Heart left ventricle (tissue), 13 donors: ENCODE data around the gene CLCA2.

Experiments
- POLR2A ChIP-seq, 2 donors: fragments of 450-650 bp; IDR thresholded peaks; one replicate each; pipeline ENCODE4 v1.6.1; 2017; ENCODE audit warnings: antibody characterized with exemption in 2 of 2, mild to moderate bottlenecking in 2 of 2, moderate library complexity in 2 of 2
- TF ChIP-seq, protein P1 (sequence below), 12 donors: fragments of 200-600 bp; sonication (generic) in 4 of 12; IDR thresholded peaks; one replicate each; pipeline versions ENCODE4 v1.5.0 to v1.8.0; 2018 to 2022; ENCODE audit warnings: antibody characterized with exemption in 12 of 12, mild to moderate bottlenecking in 5 of 12
- donor health status: ischemic (EF 13 %, LVEDD 7.1; RV severe dilation, severe dysfunction).
- donor health status: DM: no; HTN: yes; CAD: no.
- donor health status: DM: no; HTN: no; CAD: no.
- donor health status: ischemic (EF 25% LVEDD 6.9; RV normal size, moderate dysfunction).
- donor health status: ischemic (EF 25% LVEDD 5.7; RV mildly dilated, moderate dysfunction).
- donor health status: ischemic (EF 35%, LVEDD 5.7; RV mildly dilated, moderate dysfunction).
- donor health status: nonischemic (EF 11% LVEDD 7.7; RV severe dilation, severe dysfunction).
- donor health status: DM: yes; HTN: yes; CAD: no.
- donor health status: PGD.
- donor health status: ischemic (EF 29% LVEDD 5.4; RV normal size, mild dysfunction).
- donor health status: nonischemic (EF 23%, LVEDD 6.1; RV moderate dilation, normal function).

DNA sequence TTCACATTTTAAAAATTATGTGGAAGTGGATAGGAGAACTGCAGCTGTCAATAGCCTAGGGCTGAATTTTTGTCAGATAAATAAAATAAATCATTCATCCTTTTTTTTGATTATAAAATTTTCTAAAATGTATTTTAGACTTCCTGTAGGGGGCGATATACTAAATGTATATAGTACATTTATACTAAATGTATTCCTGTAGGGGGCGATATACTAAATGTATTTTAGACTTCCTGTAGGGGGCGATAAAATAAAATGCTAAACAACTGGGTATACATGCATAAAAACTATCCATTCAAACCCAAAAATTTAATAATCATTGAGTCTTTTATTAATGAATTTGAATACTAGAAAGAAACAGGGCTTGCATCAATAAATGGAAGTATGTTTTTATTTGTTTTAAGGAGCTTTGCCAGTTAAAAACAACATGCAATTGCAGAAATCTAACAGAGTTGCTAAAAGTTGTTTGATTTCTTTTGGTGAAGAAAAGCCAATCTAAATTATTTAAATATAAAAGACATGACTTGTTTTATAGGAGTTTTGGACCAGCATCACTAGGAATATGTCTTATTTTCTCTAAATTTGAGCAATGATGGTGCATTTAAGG, 76.1 kb downstream of the CLCA2 start:
- TF ChIP-seq, protein P1, sequence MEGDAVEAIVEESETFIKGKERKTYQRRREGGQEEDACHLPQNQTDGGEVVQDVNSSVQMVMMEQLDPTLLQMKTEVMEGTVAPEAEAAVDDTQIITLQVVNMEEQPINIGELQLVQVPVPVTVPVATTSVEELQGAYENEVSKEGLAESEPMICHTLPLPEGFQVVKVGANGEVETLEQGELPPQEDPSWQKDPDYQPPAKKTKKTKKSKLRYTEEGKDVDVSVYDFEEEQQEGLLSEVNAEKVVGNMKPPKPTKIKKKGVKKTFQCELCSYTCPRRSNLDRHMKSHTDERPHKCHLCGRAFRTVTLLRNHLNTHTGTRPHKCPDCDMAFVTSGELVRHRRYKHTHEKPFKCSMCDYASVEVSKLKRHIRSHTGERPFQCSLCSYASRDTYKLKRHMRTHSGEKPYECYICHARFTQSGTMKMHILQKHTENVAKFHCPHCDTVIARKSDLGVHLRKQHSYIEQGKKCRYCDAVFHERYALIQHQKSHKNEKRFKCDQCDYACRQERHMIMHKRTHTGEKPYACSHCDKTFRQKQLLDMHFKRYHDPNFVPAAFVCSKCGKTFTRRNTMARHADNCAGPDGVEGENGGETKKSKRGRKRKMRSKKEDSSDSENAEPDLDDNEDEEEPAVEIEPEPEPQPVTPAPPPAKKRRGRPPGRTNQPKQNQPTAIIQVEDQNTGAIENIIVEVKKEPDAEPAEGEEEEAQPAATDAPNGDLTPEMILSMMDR (IDR thresholded peaks at IDR 0.05), result peak; percentile 73 to 99 (median 89)
- TF ChIP-seq POLR2A (IDR thresholded peaks at IDR 0.05), result no peak
